Left lung (tissue), 10 donors: ENCODE results near the gene CTNNBIP1. TPM values are rescaled to one million over a fixed set of nuclear protein-coding genes. Genes with fewer than 3 reads are reported as not detected.
A peak's percentile ranks its signal among the peaks of the same experiment; 100 is the strongest.

ENCODE experiments used
- ATAC-seq: fragments of 200-7000 bp; cut with Tn5 transposase; one replicate; pipeline ENCODE4 v1.9.1; 2020; ENCODE audit warnings: moderate library complexity
- DNase-seq, 4 donors: peaks; one replicate each; pipeline ENCODE4 v3.0.0-alpha.2; 2013 to 2020
- H3K27ac ChIP-seq, 2 donors: fragments of 200-600 bp; sonication (generic) in 1 of 2; one replicate each; pipeline versions ENCODE4 v1.5.0 to v1.8.0; 2020 to 2021
- H3K27me3 ChIP-seq, 2 donors: fragments of 200-600 bp; sonication (generic) in 1 of 2; one replicate each; pipeline versions ENCODE4 v1.5.0 to v1.8.0; 2020 to 2021
- H3K36me3 ChIP-seq, 2 donors: fragments of 200-600 bp; sonication (generic) in 1 of 2; one replicate each; pipeline versions ENCODE4 v1.5.0 to v1.8.0; 2020 to 2021
- H3K4me1 ChIP-seq, 2 donors: fragments of 200-600 bp; one replicate each; pipeline ENCODE4 v1.8.0; 2021
- H3K4me3 ChIP-seq, 2 donors: fragments of 200-600 bp; sonication (generic) in 1 of 2; one replicate each; pipeline versions ENCODE4 v1.5.0 to v1.8.0; 2020 to 2021; ENCODE audit warnings: mild to moderate bottlenecking in 1 of 2
- H3K9me3 ChIP-seq, 2 donors: fragments of 200-600 bp; sonication (generic) in 1 of 2; one replicate each; pipeline versions ENCODE4 v1.5.0 to v1.8.0; 2020 to 2021
- intact Hi-C, 2 donors: fragments of 100-400 bp; cut with DNase I; formaldehyde crosslinking; loops; one replicate each; pipeline versions ENCODE4 v1.11.2 to v1.14.2; 2022
- polyA plus RNA-seq, 6 donors: library from polyadenylated mRNA; unstranded; fragments of 120-200 nt; gene quantifications; one replicate each; pipeline ENCODE4 v1.2.1, GENCODE V29; 2013; ENCODE audit not compliant: insufficient read length in 6 of 6
- total RNA-seq, 2 donors: library from RNA; stranded (reverse); fragmentation: NEBNext Ultra II Directional; extraction: Animal tissue kit (Norgen Biotek cat#: 25700); gene quantifications; one replicate each; pipeline ENCODE4 v1.2.1, GENCODE V29; 2021
- TF ChIP-seq, protein P1 (sequence below), 2 donors: fragments of 200-600 bp; sonication (generic) in 1 of 2; IDR thresholded peaks; one replicate each; pipeline versions ENCODE4 v1.5.0 to v1.8.0; 2021; ENCODE audit warnings: antibody characterized with exemption in 2 of 2
- donor health status: DM: no; HTN: yes; CAD: no.
- donor health status: DM: no; HTN: no; CAD: no.

Gene CTNNBIP1
- total and polyA plus RNA-seq, 8 donors: 30.2 to 57.1 (median 48.0) TPM

DNA sequence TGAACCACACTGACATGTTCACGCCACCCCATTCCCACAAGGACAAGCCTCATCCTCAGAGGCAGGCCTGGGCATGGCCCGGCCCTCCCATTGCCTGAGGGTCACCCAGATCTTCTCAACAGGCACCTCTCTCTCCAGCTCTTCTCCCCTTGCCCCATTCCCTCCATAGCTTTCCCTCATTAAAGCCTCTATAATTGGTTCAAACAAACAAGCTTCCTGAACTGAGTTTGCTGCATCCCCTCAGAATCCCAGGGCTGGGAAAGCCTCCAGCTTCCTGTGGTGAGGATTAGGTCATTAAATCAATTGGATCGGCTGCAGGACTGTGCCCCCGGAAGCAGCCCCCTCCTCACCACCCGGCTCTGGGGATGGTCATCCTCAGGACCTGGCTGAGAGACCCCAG is 18.9 kb downstream of the CTNNBIP1 start:
- Histone ChIP-seq H3K9me3 (no peaks in the 10 kb centered on the region), H3K4me1 (peaks cover 24 to 53% of the 10 kb centered on the region in 2 donors), H3K27ac (peak overlapping the region in 1 of 2 donors; percentile 49), H3K4me3 (no peak overlapping the region), H3K27me3 (no peaks in the 10 kb centered on the region), H3K36me3 (peaks cover 0 to 8% of the 10 kb centered on the region in 2 donors)
- no peak for DNase-seq
- intact Hi-C loops: no loop called here
- no peak for ATAC-seq
- TF ChIP-seq, protein P1, sequence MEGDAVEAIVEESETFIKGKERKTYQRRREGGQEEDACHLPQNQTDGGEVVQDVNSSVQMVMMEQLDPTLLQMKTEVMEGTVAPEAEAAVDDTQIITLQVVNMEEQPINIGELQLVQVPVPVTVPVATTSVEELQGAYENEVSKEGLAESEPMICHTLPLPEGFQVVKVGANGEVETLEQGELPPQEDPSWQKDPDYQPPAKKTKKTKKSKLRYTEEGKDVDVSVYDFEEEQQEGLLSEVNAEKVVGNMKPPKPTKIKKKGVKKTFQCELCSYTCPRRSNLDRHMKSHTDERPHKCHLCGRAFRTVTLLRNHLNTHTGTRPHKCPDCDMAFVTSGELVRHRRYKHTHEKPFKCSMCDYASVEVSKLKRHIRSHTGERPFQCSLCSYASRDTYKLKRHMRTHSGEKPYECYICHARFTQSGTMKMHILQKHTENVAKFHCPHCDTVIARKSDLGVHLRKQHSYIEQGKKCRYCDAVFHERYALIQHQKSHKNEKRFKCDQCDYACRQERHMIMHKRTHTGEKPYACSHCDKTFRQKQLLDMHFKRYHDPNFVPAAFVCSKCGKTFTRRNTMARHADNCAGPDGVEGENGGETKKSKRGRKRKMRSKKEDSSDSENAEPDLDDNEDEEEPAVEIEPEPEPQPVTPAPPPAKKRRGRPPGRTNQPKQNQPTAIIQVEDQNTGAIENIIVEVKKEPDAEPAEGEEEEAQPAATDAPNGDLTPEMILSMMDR (IDR thresholded peaks at IDR 0.05): no peak

DNA sequence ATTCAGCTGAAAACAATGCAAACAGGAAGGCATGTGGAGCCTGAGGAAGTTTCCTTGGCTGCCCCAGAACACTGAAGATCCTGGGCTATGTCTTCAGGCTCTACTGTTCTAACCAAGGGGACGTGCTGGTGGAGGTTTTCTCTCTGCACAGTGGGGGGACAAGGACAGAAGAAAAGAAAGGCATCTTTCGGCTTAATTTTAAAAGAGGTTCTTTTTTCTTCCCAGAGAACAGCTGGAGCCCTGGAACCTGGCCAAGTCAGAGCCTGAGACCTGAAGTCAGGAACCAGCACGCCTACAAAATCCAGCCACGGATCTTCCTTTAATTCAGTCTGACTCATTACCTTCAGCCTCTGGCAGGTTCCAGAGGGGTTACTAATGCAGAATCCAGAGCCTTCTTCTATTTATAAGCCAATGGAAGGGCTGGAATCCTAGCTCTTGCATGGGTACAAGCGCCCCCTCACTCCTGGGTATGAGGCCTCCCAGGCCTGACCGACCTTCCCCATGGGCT is 19.8 kb downstream of the CTNNBIP1 start:
- peak overlapping the region; percentile 49 to 69 for H3K27ac ChIP-seq
- ATAC-seq: peak; percentile 52
- intact Hi-C loops: no loop called here

DNA sequence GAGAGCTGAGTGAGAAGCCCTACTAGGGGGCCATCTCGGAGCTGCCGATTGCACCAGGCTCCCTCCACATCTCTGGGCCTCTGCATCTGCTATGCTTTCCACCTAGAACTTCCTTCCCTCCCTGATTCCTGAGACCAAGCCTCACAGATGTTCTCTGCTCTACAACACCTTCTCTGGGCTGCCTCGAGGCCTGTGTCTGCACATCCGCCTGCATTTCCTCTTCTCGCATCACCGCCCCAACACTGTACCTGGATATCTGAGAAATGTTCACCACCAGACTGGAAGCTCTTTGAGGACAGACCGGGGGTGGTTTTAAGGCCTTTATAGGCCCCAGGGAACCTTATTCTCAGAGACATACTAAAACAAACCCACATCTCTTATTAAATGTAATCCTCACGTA is 20.7 kb downstream of the CTNNBIP1 start:
- intact Hi-C loops: no loop called here
- H3K4me3 ChIP-seq: no peak overlapping the region
- DNase-seq (no peak), ATAC-seq (no peak)
- H3K4me1 ChIP-seq: peaks cover 24 to 53% of the 10 kb centered on the region in 2 donors
- TF ChIP-seq, protein P1 (IDR thresholded peaks at IDR 0.05): no peak
- peak overlapping the region in 1 of 2 donors; percentile 49 for H3K27ac ChIP-seq
- no peaks in the 10 kb centered on the region for H3K9me3 ChIP-seq
- no peaks in the 10 kb centered on the region for H3K27me3 ChIP-seq
- H3K36me3 ChIP-seq: peaks cover 0 to 10% of the 10 kb centered on the region in 2 donors

More for the DNA sequence above, 19.8 kb downstream of the CTNNBIP1 start:
- H3K4me1 ChIP-seq: peaks cover 24 to 53% of the 10 kb centered on the region in 2 donors
- H3K27me3 ChIP-seq: no peaks in the 10 kb centered on the region
- H3K9me3 ChIP-seq: no peaks in the 10 kb centered on the region
- DNase-seq: peak in 2 of 4 donors; percentile 53 to 74
- peaks cover 0 to 10% of the 10 kb centered on the region in 2 donors for H3K36me3 ChIP-seq
- TF ChIP-seq, protein P1 (IDR thresholded peaks at IDR 0.05): no peak
- H3K4me3 ChIP-seq: no peak overlapping the region

DNA sequence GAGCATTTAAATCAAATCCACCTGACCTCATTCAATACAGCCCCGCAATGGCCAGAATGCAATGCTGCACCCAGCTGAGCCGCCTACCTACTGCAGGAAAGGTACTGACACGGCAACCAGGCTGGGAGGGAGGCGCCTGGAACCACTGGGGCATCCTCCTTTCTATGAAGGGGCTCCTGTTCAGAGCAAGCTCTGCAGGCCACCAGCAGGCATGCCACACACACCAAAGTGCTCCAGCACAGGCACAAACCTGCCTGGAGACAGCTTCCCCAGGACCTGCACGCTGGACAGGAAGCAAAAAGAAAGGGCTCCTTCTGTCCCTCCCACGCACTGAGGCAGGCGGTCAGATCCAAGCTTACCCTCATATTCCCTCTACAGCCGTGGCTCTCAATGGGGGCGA is 21.2 kb downstream of the CTNNBIP1 start:
- ATAC-seq (no peak), DNase-seq (no peak)
- peaks cover 22 to 49% of the 10 kb centered on the region in 2 donors for H3K4me1 ChIP-seq
- H3K9me3 ChIP-seq: no peaks in the 10 kb centered on the region
- no peaks in the 10 kb centered on the region for H3K27me3 ChIP-seq
- intact Hi-C loops: no loop called here
- TF ChIP-seq, protein P1 (IDR thresholded peaks at IDR 0.05): no peak
- H3K27ac ChIP-seq: peak overlapping the region in 1 of 2 donors; percentile 49
- peaks cover 0 to 10% of the 10 kb centered on the region in 2 donors for H3K36me3 ChIP-seq
- H3K4me3 ChIP-seq: no peak overlapping the region

DNA sequence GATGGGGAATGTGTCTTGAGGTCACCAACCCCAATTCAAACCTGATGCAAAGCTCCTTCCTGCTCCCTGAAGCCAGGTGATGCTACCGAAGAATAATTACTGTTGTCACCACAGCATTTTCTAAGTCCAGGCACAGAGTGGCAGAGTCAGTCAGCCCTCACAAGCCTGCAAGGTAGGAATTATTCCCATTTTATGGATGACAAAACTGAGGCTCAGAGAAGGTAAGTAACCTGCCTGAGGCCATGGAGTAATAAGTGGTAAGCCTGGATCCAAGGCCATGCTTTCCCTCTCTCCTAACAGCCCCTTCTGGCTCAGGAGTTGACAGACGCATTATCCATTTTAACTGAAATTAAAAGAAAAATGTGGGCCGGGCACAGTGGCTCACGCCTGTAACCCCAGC is 23.0 kb downstream of the CTNNBIP1 start:
- peaks cover 12 to 31% of the 10 kb centered on the region in 2 donors for H3K4me1 ChIP-seq
- DNase-seq (no peak), ATAC-seq (no peak)
- intact Hi-C loops: no loop called here
- no peaks in the 10 kb centered on the region for H3K9me3 ChIP-seq
- H3K4me3 ChIP-seq: no peak overlapping the region
- H3K27ac ChIP-seq: no peak overlapping the region
- H3K27me3 ChIP-seq: no peaks in the 10 kb centered on the region
- H3K36me3 ChIP-seq: peaks cover 0 to 16% of the 10 kb centered on the region in 2 donors
- TF ChIP-seq, protein P1 (IDR thresholded peaks at IDR 0.05): no peak
